GM19193 (cell line): ENCODE data around the gene AP4S1.

Experiments
- POLR2A ChIP-seq: IDR thresholded peaks from 4 replicates; pipeline ENCODE4 v1.6.1; 2011; ENCODE audit not compliant: insufficient read depth, insufficient read length; ENCODE audit errors: extremely low read depth

Gene AP4S1

GRCh38 chr14:30999038-30999773, 26.2 kb upstream of the AP4S1 start:
- no peak for TF ChIP-seq POLR2A

GRCh38 chr14:31000629-31001338, 24.7 kb upstream of the AP4S1 start:
- TF ChIP-seq POLR2A = no peak

- TF ChIP-seq POLR2A = no peak
These were observed 24.1 kb upstream of the AP4S1 start for GRCh38 chr14:31001339-31001658.

- no peak for TF ChIP-seq POLR2A
These were observed 22.2 kb upstream of the AP4S1 start for GRCh38 chr14:31003284-31003683.

- no peak for TF ChIP-seq POLR2A
These were observed 18.7 kb upstream of the AP4S1 start for GRCh38 chr14:31006703-31007102.

- no peak for TF ChIP-seq POLR2A
These were observed 15.4 kb upstream of the AP4S1 start for GRCh38 chr14:31009836-31010574.

GRCh38 chr14:31010935-31011334, 14.5 kb upstream of the AP4S1 start:
- no peak for TF ChIP-seq POLR2A

GRCh38 chr14:31013841-31014240, 11.6 kb upstream of the AP4S1 start:
- TF ChIP-seq POLR2A = no peak

GRCh38 chr14:31018057-31018645, 7.3 kb upstream of the AP4S1 start:
- TF ChIP-seq POLR2A = no peak

- no peak for TF ChIP-seq POLR2A
These were observed 4.4 kb upstream of the AP4S1 start for GRCh38 chr14:31020834-31021575.

- TF ChIP-seq POLR2A = no peak
These were observed 3.9 kb upstream of the AP4S1 start for GRCh38 chr14:31021576-31021949.

- no peak for TF ChIP-seq POLR2A
These were observed 3.1 kb upstream of the AP4S1 start for GRCh38 chr14:31022386-31022785.

- no peak for TF ChIP-seq POLR2A
These were observed 1.4 kb upstream of the AP4S1 start for GRCh38 chr14:31024010-31024480.

- TF ChIP-seq POLR2A = no peak
These were observed 677 bp upstream of the AP4S1 start for GRCh38 chr14:31024577-31025366.
